Astrocyte (in vitro differentiated cells and primary cell): Measurements from ENCODE around the gene ABCC11.

Experiments used
- EZH2 ChIP-seq: IDR thresholded peaks from 2 replicates; pipeline ENCODE4 v1.6.1; 2012; ENCODE audit warnings: mild to moderate bottlenecking, low read length, inconsistent platforms; ENCODE audit not compliant: insufficient read depth
- TF ChIP-seq, protein P1 (sequence below): IDR thresholded peaks from 2 replicates; pipeline ENCODE4 v1.5.1; 2011; ENCODE audit warnings: low read depth, mild to moderate bottlenecking, inconsistent platforms, low read length, moderate library complexity; ENCODE audit not compliant: insufficient read depth

DNA sequence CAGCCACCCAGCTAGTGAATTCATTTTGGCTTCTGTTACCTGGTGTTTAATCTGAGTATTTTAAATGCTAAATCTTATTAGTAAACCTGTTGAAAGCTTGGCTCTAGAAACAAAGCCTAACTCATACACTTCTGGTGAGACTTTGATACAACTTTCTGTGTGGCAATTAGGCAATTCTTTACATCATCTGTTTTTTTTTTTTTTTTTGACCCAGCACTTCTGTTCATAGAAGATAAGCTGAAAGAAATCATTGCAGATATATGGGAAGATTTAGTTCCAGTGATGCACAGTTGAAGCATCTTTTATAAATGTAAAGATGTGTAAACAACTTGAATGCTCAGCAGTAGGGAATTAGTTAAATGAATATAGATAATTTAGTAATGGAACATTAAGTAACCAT, 21.7 kb upstream of the ABCC11 start:
- TF ChIP-seq, protein P1, sequence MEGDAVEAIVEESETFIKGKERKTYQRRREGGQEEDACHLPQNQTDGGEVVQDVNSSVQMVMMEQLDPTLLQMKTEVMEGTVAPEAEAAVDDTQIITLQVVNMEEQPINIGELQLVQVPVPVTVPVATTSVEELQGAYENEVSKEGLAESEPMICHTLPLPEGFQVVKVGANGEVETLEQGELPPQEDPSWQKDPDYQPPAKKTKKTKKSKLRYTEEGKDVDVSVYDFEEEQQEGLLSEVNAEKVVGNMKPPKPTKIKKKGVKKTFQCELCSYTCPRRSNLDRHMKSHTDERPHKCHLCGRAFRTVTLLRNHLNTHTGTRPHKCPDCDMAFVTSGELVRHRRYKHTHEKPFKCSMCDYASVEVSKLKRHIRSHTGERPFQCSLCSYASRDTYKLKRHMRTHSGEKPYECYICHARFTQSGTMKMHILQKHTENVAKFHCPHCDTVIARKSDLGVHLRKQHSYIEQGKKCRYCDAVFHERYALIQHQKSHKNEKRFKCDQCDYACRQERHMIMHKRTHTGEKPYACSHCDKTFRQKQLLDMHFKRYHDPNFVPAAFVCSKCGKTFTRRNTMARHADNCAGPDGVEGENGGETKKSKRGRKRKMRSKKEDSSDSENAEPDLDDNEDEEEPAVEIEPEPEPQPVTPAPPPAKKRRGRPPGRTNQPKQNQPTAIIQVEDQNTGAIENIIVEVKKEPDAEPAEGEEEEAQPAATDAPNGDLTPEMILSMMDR, result no peak
- TF ChIP-seq EZH2, result no peak
